Parathyroid adenoma (tissue), 2 donors: ENCODE results near the gene ABCB9.

Experiments
- H2AFZ ChIP-seq: fragments of 300-600 bp; sonication (generic); one replicate; pipeline ENCODE4 v1.7.0; 2017; ENCODE audit warnings: antibody characterized with exemption, mild to moderate bottlenecking
- H3K27ac ChIP-seq: fragments of 300-600 bp; sonication (generic); one replicate; pipeline ENCODE4 v1.7.0; 2017
- H3K27me3 ChIP-seq: fragments of 300-600 bp; sonication (generic); one replicate; pipeline ENCODE4 v1.7.0; 2017; ENCODE audit warnings: low read length; ENCODE audit not compliant: control insufficient read depth, insufficient read depth
- H3K36me3 ChIP-seq: fragments of 300-600 bp; sonication (generic); one replicate; pipeline ENCODE4 v1.7.0; 2017; ENCODE audit warnings: low read length; ENCODE audit not compliant: control insufficient read depth, insufficient read depth
- H3K4me1 ChIP-seq: fragments of 300-600 bp; sonication (generic); one replicate; pipeline ENCODE4 v1.7.0; 2017; ENCODE audit warnings: control low read depth
- H3K4me2 ChIP-seq: fragments of 300-600 bp; sonication (generic); one replicate; pipeline ENCODE4 v1.7.0; 2017; ENCODE audit warnings: low read length
- H3K4me3 ChIP-seq: fragments of 300-600 bp; sonication (generic); one replicate; pipeline ENCODE4 v1.7.0; 2017; ENCODE audit warnings: low read depth, low read length
- H3K79me2 ChIP-seq: fragments of 300-600 bp; sonication (generic); one replicate; pipeline ENCODE4 v1.7.0; 2017; ENCODE audit warnings: control low read depth
- H3K9ac ChIP-seq: fragments of 300-600 bp; sonication (generic); one replicate; pipeline ENCODE4 v1.7.0; 2017; ENCODE audit warnings: mild to moderate bottlenecking
- H3K9me3 ChIP-seq: fragments of 300-600 bp; sonication (generic); one replicate; pipeline ENCODE4 v1.7.0; 2017; ENCODE audit warnings: low read length; ENCODE audit not compliant: control insufficient read depth
- CTCF ChIP-seq: fragments of 300-600 bp; sonication (generic); IDR thresholded peaks from one replicate; pipeline ENCODE4 v1.7.0; 2017; ENCODE audit warnings: antibody characterized with exemption, mild to moderate bottlenecking
- donor health status: primary hyperparathyroidism.

ABCB9 gene

DNA sequence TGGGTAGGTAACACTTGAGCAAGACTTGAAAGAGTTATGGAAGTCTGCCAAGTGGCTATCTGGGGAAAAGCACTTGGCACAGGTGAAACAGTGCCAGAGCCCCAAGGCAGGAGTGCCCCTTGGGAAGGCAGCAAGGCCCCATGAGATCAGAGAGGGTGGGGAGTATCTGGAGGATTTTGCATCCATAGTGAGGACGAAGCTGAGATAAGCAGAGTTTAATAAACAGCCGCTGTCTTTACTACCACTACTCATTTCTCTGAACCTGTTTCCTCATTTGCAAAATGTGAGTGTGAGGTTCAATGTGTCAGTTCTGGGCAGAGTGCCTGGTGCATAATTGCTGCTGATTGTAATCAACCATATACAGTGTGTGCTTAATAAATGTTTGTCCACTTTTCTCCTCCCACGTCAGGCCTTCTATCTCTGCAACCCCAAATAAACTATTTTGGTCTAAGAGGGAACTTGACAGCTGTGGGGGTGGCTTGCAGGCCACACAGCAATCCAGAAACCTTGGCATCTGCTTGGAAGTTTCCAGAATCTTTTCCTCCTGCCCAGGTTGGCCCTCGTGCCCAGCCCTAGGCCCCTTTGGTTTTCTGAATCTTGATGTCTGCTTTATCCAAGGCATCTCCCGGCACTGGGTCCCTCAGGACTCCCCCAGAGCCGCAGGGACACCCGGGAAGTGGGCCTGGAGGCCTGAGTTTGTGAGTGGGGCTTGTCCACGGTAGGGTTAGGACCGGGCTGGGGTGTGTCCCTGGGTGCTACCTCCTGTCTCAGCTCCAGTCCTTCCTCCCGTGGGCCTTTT, 4.5 kb downstream of the ABCB9 start:
- no peak overlapping the region for H3K9ac ChIP-seq
- H3K79me2 ChIP-seq: peaks cover 9% of the 10 kb centered on the region
- H3K36me3 ChIP-seq: no peaks in the 10 kb centered on the region
- H3K9me3 ChIP-seq: no peaks in the 10 kb centered on the region
- TF ChIP-seq CTCF: no peak
- H3K4me3 ChIP-seq: no peak overlapping the region
- no peak overlapping the region for H2AFZ ChIP-seq
- H3K4me2 ChIP-seq: peak overlapping the region; percentile 6
- H3K27ac ChIP-seq: no peak overlapping the region
- H3K4me1 ChIP-seq: peaks cover 14% of the 10 kb centered on the region
- H3K27me3 ChIP-seq: no peaks in the 10 kb centered on the region

GRCh38 chr12:122960193-122960569, 6.1 kb downstream of the ABCB9 start:
- peaks cover 9% of the 10 kb centered on the region for H3K79me2 ChIP-seq
- H3K4me2 ChIP-seq: no peak overlapping the region
- no peak for TF ChIP-seq CTCF
- no peak overlapping the region for H2AFZ ChIP-seq
- H3K27ac ChIP-seq: no peak overlapping the region
- H3K9me3 ChIP-seq: no peaks in the 10 kb centered on the region
- no peak overlapping the region for H3K9ac ChIP-seq
- no peaks in the 10 kb centered on the region for H3K27me3 ChIP-seq
- no peak overlapping the region for H3K4me3 ChIP-seq
- H3K4me1 ChIP-seq: peaks cover 13% of the 10 kb centered on the region
- H3K36me3 ChIP-seq: no peaks in the 10 kb centered on the region

DNA sequence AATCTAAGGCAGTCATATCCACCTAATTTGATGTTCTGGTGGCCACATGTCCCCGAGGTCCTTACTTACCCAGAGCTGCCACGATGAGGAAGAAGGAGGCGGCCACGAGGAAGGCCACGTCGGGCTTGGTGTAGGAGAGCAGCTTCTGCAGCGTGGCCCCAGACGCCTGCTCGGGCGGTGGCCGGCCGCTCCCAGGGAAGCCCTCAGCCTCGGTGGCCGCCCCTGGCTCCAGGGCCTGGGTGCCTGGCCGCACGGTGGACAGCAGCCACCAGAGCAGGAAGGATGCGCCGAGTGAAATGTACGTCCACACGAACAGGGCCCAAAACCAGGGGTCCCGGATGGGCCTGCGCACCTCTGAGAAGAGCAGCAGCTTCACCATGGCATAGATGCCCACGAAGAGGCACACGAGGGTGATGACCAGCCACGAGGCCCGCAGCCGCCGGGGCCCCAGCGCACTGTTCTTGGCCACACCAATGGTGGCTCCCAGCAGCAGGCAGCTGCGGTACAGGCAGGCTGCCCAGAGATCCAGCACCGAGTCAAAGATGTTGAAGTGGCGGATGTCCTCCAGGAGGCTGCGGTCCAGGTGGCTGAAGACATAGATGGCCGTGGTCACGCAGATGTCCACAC, 6.6 kb downstream of the ABCB9 start:
- H3K4me3 ChIP-seq: no peak overlapping the region
- no peak overlapping the region for H2AFZ ChIP-seq
- H3K4me1 ChIP-seq: peaks cover 12% of the 10 kb centered on the region
- no peaks in the 10 kb centered on the region for H3K36me3 ChIP-seq
- peaks cover 9% of the 10 kb centered on the region for H3K79me2 ChIP-seq
- H3K27ac ChIP-seq: no peak overlapping the region
- no peaks in the 10 kb centered on the region for H3K9me3 ChIP-seq
- TF ChIP-seq CTCF: no peak
- no peaks in the 10 kb centered on the region for H3K27me3 ChIP-seq
- no peak overlapping the region for H3K9ac ChIP-seq
- no peak overlapping the region for H3K4me2 ChIP-seq

GRCh38 chr12:122958198-122958888, 7.9 kb downstream of the ABCB9 start:
- Histone ChIP-seq H3K36me3 (no peaks in the 10 kb centered on the region), H3K9ac (no peak overlapping the region), H3K79me2 (peaks cover 4% of the 10 kb centered on the region), H3K4me3 (no peak overlapping the region), H3K4me2 (no peak overlapping the region), H3K4me1 (peaks cover under 1% of the 10 kb centered on the region), H3K27ac (no peak overlapping the region), H2AFZ (no peak overlapping the region), H3K9me3 (no peaks in the 10 kb centered on the region), H3K27me3 (no peaks in the 10 kb centered on the region)
- no peak for TF ChIP-seq CTCF
